ENCODE data around the gene UBASH3A. TPM values are rescaled to one million over a fixed set of nuclear protein-coding genes. Genes with fewer than 3 reads are reported as not detected.

Gene UBASH3A
- total RNA-seq, 2 experiments from 2014 or later = not detected

DNA sequence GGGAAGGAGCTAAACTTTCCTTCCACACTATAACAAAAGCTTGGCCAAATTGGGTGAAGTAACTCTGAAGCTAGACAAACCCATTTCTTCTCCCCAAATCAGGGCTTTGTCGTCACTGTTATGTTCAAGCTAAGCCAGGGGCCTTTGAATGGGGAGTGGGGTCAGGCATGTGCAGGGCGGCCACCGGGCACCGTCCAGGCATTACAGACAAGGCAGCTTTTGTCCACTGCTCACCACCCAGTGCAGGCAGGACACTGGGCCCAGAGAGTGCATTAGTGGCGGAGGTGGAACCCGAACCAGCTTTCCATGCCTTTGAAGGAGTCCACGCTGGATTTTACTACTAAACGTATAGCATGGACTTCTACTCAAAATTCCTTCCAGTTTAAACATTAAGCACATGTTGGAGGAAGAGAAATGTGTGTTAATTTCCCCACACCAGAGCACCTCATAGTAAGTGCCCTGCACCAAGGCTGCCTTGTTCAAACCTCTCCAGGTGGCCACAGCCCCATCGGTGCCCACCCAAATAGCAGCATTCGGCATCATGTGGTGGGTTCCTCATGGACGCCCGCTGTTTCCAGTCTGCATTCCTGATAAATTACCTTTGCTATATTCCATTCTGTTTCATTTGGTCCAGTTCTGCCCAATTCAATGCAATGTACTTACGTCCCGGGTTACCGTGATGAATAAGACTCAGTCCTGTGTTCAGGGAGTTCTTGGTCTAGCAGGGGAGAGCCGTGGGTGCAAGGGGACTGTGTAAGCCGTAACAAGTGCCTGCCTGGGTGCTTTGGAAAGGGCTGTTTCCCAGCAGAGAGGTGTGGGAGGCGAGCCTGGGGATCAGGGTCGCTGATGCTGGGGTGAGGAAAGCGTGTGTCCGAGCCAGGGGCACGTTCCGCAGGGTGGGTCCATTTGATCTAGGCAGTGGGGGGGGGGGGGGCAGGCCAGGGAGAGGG is 1.6 kb downstream of the UBASH3A start:
- H3K36me3 ChIP-seq (ENCODE audit: insufficient read depth, low read length) = no peaks in the 10 kb centered on the region
- peaks cover 9% of the 10 kb centered on the region; the same call in 1 of the 2 replicates for H3K9me3 ChIP-seq (ENCODE audit: low read length)
- no peak for TF ChIP-seq EZH2phosphoT487 (IDR thresholded peaks at IDR 0.05; ENCODE audit: borderline replicate concordance, low read depth, low read length)
- ChIA-PET POLR2A (no interaction called here), CTCF (ENCODE audit: unreplicated experiment) (no interaction called here)
- H3K9me2 ChIP-seq (ENCODE audit: insufficient read depth, low read length) = no peaks in the 10 kb centered on the region
- BruUV-seq (replicated peaks) = no TSS peak
- DNase-seq (ENCODE audit: low spot score) = no peak
- H3K27ac ChIP-seq (ENCODE audit: low read depth, low read length, poor library complexity, severe bottlenecking) = no peak overlapping the region
- intact Hi-C loops (cut with micrococcal nuclease; ENCODE audit: unreplicated experiment) = no loop called here
- no peaks in the 10 kb centered on the region for H4K20me1 ChIP-seq (ENCODE audit: insufficient read depth, low read length)
- H3K79me2 ChIP-seq (ENCODE audit: insufficient read depth, low read depth, low read length) = no peaks in the 10 kb centered on the region
- H3K4me2 ChIP-seq (ENCODE audit: low read length) = no peak overlapping the region
- H3K4me1 ChIP-seq (ENCODE audit: insufficient read depth, low read length, poor library complexity, severe bottlenecking) = peaks cover 9% of the 10 kb centered on the region
- H2AFZ ChIP-seq (ENCODE audit: low read length) = no peak overlapping the region
- no peak overlapping the region for H3K4me3 ChIP-seq (ENCODE audit: low read depth, low read length, poor library complexity, severe bottlenecking)

DNA sequence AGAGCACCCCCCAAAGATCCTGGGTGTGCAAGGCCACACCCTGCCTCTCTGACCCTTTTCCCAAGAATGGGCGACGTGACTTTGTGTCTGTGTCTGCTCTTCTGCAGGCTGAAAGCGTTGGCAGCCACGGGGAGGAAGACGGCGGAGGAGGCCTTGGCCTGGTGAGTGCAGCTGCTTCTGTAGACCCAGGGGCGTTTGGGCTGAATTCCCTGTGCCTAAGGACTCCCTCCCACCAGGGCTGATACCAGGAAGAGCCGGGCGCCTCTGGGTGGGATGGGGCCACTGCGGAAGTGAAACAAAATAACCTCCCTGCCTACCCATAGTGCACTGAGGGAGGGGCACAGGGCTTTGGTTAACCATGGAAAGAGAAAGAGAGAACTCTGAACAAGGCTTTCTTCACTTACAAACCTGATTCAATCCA is 2.5 kb downstream of the UBASH3A start:
- Histone ChIP-seq H3K4me3 (ENCODE audit: low read depth, low read length, poor library complexity, severe bottlenecking) (no peak overlapping the region), H3K4me1 (ENCODE audit: insufficient read depth, low read length, poor library complexity, severe bottlenecking) (peaks cover 9% of the 10 kb centered on the region), H3K4me2 (ENCODE audit: low read length) (0 out of 2 replicates have a peak overlapping the region, but pooled peaks have one; percentile 12), H4K20me1 (ENCODE audit: insufficient read depth, low read length) (no peaks in the 10 kb centered on the region), H3K27ac (ENCODE audit: low read depth, low read length, poor library complexity, severe bottlenecking) (no peak overlapping the region), H3K9me2 (ENCODE audit: insufficient read depth, low read length) (no peaks in the 10 kb centered on the region), H3K36me3 (ENCODE audit: insufficient read depth, low read length) (no peaks in the 10 kb centered on the region), H2AFZ (ENCODE audit: low read length) (peak overlapping the region; percentile 65), H3K79me2 (ENCODE audit: insufficient read depth, low read depth, low read length) (no peaks in the 10 kb centered on the region), H3K9me3 (ENCODE audit: low read length) (peaks cover 6% of the 10 kb centered on the region; the same call in 1 of the 2 replicates)
- POLR2A ChIA-PET = no interaction called here
- intact Hi-C loops (cut with micrococcal nuclease; ENCODE audit: unreplicated experiment) = no loop called here
- peak; percentile 13 for DNase-seq (ENCODE audit: low spot score)
- CTCF ChIA-PET (ENCODE audit: unreplicated experiment) = no interaction called here
- BruUV-seq (replicated peaks) = no TSS peak
- no peak for TF ChIP-seq EZH2phosphoT487 (IDR thresholded peaks at IDR 0.05; ENCODE audit: borderline replicate concordance, low read depth, low read length)
- TF ChIP-seq, protein P1, sequence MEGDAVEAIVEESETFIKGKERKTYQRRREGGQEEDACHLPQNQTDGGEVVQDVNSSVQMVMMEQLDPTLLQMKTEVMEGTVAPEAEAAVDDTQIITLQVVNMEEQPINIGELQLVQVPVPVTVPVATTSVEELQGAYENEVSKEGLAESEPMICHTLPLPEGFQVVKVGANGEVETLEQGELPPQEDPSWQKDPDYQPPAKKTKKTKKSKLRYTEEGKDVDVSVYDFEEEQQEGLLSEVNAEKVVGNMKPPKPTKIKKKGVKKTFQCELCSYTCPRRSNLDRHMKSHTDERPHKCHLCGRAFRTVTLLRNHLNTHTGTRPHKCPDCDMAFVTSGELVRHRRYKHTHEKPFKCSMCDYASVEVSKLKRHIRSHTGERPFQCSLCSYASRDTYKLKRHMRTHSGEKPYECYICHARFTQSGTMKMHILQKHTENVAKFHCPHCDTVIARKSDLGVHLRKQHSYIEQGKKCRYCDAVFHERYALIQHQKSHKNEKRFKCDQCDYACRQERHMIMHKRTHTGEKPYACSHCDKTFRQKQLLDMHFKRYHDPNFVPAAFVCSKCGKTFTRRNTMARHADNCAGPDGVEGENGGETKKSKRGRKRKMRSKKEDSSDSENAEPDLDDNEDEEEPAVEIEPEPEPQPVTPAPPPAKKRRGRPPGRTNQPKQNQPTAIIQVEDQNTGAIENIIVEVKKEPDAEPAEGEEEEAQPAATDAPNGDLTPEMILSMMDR (conservative IDR thresholded peaks at IDR 0.05; ENCODE audit: low read length) = no peak

DNA sequence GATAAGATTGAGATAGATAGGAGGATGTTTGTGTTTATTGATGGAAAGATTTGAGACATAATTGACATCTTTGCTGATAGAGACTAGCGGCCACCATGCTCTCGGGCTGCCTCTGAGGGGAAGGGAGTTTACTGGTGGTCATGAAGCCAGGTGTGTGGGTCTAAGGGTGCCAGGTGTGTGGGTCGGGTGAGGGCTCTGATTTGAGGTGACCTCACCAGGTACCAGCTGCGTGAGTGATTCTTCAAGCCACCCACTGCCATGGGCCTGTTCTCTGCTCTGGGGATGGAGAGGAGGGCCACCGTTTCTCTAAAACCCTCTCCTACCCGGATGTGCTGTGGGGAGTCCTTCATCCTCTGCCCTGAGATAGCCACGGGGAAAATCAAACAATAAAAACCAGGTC is 3.2 kb downstream of the UBASH3A start:
- POLR2A ChIA-PET = no interaction called here

More for the DNA sequence above, 3.2 kb downstream of the UBASH3A start:
- H3K79me2 ChIP-seq (ENCODE audit: insufficient read depth, low read depth, low read length) = no peaks in the 10 kb centered on the region
- H3K4me2 ChIP-seq (ENCODE audit: low read length) = no peak overlapping the region
- CTCF ChIA-PET (ENCODE audit: unreplicated experiment) = no interaction called here
- peak overlapping the region; percentile 65; the same call in 1 of the 2 replicates for H2AFZ ChIP-seq (ENCODE audit: low read length)
- TF ChIP-seq EZH2phosphoT487 (IDR thresholded peaks at IDR 0.05; ENCODE audit: borderline replicate concordance, low read depth, low read length) = no peak
- TF ChIP-seq, protein P1 (conservative IDR thresholded peaks at IDR 0.05; ENCODE audit: low read length) = no peak
- H3K4me3 ChIP-seq (ENCODE audit: low read depth, low read length, poor library complexity, severe bottlenecking) = no peak overlapping the region
- H3K9me3 ChIP-seq (ENCODE audit: low read length) = no peaks in the 10 kb centered on the region; the same call in 1 of the 2 replicates
- no TSS peak for BruUV-seq (replicated peaks)
- H4K20me1 ChIP-seq (ENCODE audit: insufficient read depth, low read length) = no peaks in the 10 kb centered on the region
- no peak for DNase-seq (ENCODE audit: low spot score)
- peaks cover 9% of the 10 kb centered on the region for H3K4me1 ChIP-seq (ENCODE audit: insufficient read depth, low read length, poor library complexity, severe bottlenecking)
- H3K9me2 ChIP-seq (ENCODE audit: insufficient read depth, low read length) = no peaks in the 10 kb centered on the region
- H3K36me3 ChIP-seq (ENCODE audit: insufficient read depth, low read length) = no peaks in the 10 kb centered on the region
- intact Hi-C loops (cut with micrococcal nuclease; ENCODE audit: unreplicated experiment) = no loop called here
- no peak overlapping the region for H3K27ac ChIP-seq (ENCODE audit: low read depth, low read length, poor library complexity, severe bottlenecking)
